ENCODE measurements around the gene RNF212B. TPM values are rescaled to one million over a fixed set of nuclear protein-coding genes. Genes with fewer than 3 reads are reported as not detected.

RNF212B gene
- total and polyA plus RNA-seq, 2 of the 13 experiments (the other 11 are each of a cell fraction or from before 2014, with no cell fraction given): 0.05 TPM; not detected in 1

GRCh38 chr14:23237772-23238594, at the start of gene RNF212B (continued):
- TF ChIP-seq, protein P1, sequence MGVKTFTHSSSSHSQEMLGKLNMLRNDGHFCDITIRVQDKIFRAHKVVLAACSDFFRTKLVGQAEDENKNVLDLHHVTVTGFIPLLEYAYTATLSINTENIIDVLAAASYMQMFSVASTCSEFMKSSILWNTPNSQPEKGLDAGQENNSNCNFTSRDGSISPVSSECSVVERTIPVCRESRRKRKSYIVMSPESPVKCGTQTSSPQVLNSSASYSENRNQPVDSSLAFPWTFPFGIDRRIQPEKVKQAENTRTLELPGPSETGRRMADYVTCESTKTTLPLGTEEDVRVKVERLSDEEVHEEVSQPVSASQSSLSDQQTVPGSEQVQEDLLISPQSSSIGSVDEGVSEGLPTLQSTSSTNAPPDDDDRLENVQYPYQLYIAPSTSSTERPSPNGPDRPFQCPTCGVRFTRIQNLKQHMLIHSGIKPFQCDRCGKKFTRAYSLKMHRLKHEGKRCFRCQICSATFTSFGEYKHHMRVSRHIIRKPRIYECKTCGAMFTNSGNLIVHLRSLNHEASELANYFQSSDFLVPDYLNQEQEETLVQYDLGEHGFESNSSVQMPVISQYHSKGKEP (CRISPR knock-in tag; IDR thresholded peaks at IDR 0.05): no peak
- TF ChIP-seq NPAS2 (CRISPR knock-in tag; IDR thresholded peaks at IDR 0.05; ENCODE audit: borderline replicate concordance): no peak
- TF ChIP-seq ZMAT5 (CRISPR knock-in tag; IDR thresholded peaks at IDR 0.05; ENCODE audit: borderline replicate concordance, low read depth): no peak
- no peak for TF ChIP-seq ATF6 (CRISPR knock-in tag; conservative IDR thresholded peaks at IDR 0.05)
- no peak for TF ChIP-seq MIER2 (CRISPR knock-in tag; IDR thresholded peaks at IDR 0.05)
- TF ChIP-seq SMARCE1 (IDR thresholded peaks at IDR 0.05; ENCODE audit: borderline replicate concordance): no peak
- TF ChIP-seq, protein P2, sequence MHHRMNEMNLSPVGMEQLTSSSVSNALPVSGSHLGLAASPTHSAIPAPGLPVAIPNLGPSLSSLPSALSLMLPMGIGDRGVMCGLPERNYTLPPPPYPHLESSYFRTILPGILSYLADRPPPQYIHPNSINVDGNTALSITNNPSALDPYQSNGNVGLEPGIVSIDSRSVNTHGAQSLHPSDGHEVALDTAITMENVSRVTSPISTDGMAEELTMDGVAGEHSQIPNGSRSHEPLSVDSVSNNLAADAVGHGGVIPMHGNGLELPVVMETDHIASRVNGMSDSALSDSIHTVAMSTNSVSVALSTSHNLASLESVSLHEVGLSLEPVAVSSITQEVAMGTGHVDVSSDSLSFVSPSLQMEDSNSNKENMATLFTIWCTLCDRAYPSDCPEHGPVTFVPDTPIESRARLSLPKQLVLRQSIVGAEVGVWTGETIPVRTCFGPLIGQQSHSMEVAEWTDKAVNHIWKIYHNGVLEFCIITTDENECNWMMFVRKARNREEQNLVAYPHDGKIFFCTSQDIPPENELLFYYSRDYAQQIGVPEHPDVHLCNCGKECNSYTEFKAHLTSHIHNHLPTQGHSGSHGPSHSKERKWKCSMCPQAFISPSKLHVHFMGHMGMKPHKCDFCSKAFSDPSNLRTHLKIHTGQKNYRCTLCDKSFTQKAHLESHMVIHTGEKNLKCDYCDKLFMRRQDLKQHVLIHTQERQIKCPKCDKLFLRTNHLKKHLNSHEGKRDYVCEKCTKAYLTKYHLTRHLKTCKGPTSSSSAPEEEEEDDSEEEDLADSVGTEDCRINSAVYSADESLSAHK (CRISPR knock-in tag; IDR thresholded peaks at IDR 0.05; ENCODE audit: borderline replicate concordance): no peak
- TF ChIP-seq ZNF83 (CRISPR knock-in tag; IDR thresholded peaks at IDR 0.05; ENCODE audit: borderline replicate concordance): no peak
- TF ChIP-seq POLR2AphosphoS5 (IDR thresholded peaks at IDR 0.05; ENCODE audit: low read depth, low read length): no peak
- TF ChIP-seq POLR2AphosphoS2 (IDR thresholded peaks at IDR 0.05; ENCODE audit: low read depth, low read length): no peak
- no peak for TF ChIP-seq AKAP8 (CRISPR knock-in tag; IDR thresholded peaks at IDR 0.05)
- peak; percentile 92 for TF ChIP-seq TFDP2 (CRISPR knock-in tag; IDR thresholded peaks at IDR 0.05)

Data from HepG2 (cell line).